ENCODE data around the gene TBC1D1.

Gene TBC1D1

DNA sequence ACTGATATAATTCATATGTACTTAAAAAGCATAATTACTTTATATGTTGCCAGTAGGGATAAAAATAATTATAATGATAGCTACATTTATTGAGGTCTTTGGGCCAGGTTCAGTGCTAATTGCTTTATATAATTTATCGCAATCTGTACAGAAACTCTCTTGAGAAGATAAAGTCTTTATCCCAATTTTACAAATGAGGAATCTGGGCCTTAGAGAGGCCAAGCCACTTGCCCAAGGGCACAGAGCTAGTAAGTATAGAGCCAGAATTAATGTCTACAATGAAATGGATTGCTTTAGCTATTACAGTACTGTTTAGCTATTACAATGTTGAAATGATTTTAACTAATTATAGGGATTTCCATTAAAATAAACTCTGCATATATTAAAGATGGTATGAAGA is 30.6 kb upstream of the TBC1D1 start:
- Histone ChIP-seq H3K36me3 (replicated peaks in 1 of 2; ENCODE audit: control insufficient read depth in 2 of 2, insufficient read depth in 2 of 2, low read length in 2 of 2) (peaks cover 5 to 26% of the 10 kb centered on the region in 2 donors), H3K14ac (ENCODE audit: low read length) (no peak overlapping the region), H3K23ac (ENCODE audit: low read depth, low read length, poor library complexity) (no peak overlapping the region), H3K18ac (ENCODE audit: low read length) (no peak overlapping the region), H4K8ac (ENCODE audit: low read depth, low read length) (no peak overlapping the region), H2BK5ac (ENCODE audit: low read length) (no peak overlapping the region), H2BK15ac (ENCODE audit: low read length) (no peak overlapping the region), H2AK5ac (ENCODE audit: low read depth, low read length) (no peak overlapping the region), H3K27me3 (ENCODE audit: control insufficient read depth in 3 of 3, insufficient read depth in 3 of 3, low read depth in 1 of 3, low read length in 3 of 3) (no peaks in the 10 kb centered on the region), H3K4me1 (ENCODE audit: control insufficient read depth in 2 of 2, insufficient read depth in 1 of 2, low read depth in 1 of 2, low read length in 2 of 2) (peaks cover 2 to 4% of the 10 kb centered on the region in 2 donors), H3K4ac (ENCODE audit: low read length) (no peak overlapping the region), H4K91ac (ENCODE audit: low read depth, low read length, poor library complexity) (no peak overlapping the region), H3K9me3 (replicated peaks in 1 of 2; ENCODE audit: control insufficient read depth in 2 of 2, insufficient read depth in 1 of 2, low read depth in 1 of 2, low read length in 2 of 2) (no peaks in the 10 kb centered on the region), H3K79me1 (ENCODE audit: low read depth, low read length) (no peaks in the 10 kb centered on the region), H3K4me3 (ENCODE audit: low read length in 2 of 2) (no peak overlapping the region), H2AFZ (ENCODE audit: low read length) (no peak overlapping the region), H2BK12ac (ENCODE audit: low read length) (no peak overlapping the region), H3K4me2 (ENCODE audit: insufficient read depth, low read length, poor library complexity, severe bottlenecking) (no peak overlapping the region), H2BK120ac (ENCODE audit: low read depth, low read length) (no peak overlapping the region), H3K27ac (replicated peaks; ENCODE audit: low read length) (no peak overlapping the region), H3K9ac (ENCODE audit: low read depth, low read length, poor library complexity) (no peak overlapping the region)
- no CpG with 5 or more reads among the region's 1 CpG for WGBS, 2 donors (ENCODE audit: extremely low coverage in 2 of 2, insufficient read length in 2 of 2, insufficient replicate concordance in 1 of 2)
- DNase-seq (ENCODE audit: low spot score), result no peak

GRCh38 chr4:37862961-37863360 is 27.9 kb upstream of the TBC1D1 start:
- DNase-seq (ENCODE audit: low spot score), result no peak
- Histone ChIP-seq H3K36me3 (replicated peaks in 1 of 2; ENCODE audit: control insufficient read depth in 2 of 2, insufficient read depth in 2 of 2, low read length in 2 of 2) (peaks cover 0 to 8% of the 10 kb centered on the region in 2 donors), H2BK15ac (ENCODE audit: low read length) (no peak overlapping the region), H3K27ac (replicated peaks; ENCODE audit: low read length) (peak overlapping the region; percentile 7), H2AK5ac (ENCODE audit: low read depth, low read length) (no peak overlapping the region), H3K4me1 (ENCODE audit: control insufficient read depth in 2 of 2, insufficient read depth in 1 of 2, low read depth in 1 of 2, low read length in 2 of 2) (peaks cover 2 to 4% of the 10 kb centered on the region in 2 donors), H2BK120ac (ENCODE audit: low read depth, low read length) (no peak overlapping the region), H3K14ac (ENCODE audit: low read length) (no peak overlapping the region), H3K18ac (ENCODE audit: low read length) (no peak overlapping the region), H4K8ac (ENCODE audit: low read depth, low read length) (no peak overlapping the region), H4K91ac (ENCODE audit: low read depth, low read length, poor library complexity) (no peak overlapping the region), H3K4me2 (ENCODE audit: insufficient read depth, low read length, poor library complexity, severe bottlenecking) (no peak overlapping the region), H3K79me1 (ENCODE audit: low read depth, low read length) (no peaks in the 10 kb centered on the region), H3K9me3 (replicated peaks in 1 of 2; ENCODE audit: control insufficient read depth in 2 of 2, insufficient read depth in 1 of 2, low read depth in 1 of 2, low read length in 2 of 2) (peaks cover 0 to 4% of the 10 kb centered on the region in 2 donors), H2BK5ac (ENCODE audit: low read length) (no peak overlapping the region), H3K27me3 (ENCODE audit: control insufficient read depth in 3 of 3, insufficient read depth in 3 of 3, low read depth in 1 of 3, low read length in 3 of 3) (no peaks in the 10 kb centered on the region), H3K23ac (ENCODE audit: low read depth, low read length, poor library complexity) (no peak overlapping the region), H3K4ac (ENCODE audit: low read length) (no peak overlapping the region), H3K9ac (ENCODE audit: low read depth, low read length, poor library complexity) (no peak overlapping the region), H2AFZ (ENCODE audit: low read length) (no peak overlapping the region), H2BK12ac (ENCODE audit: low read length) (no peak overlapping the region), H3K4me3 (ENCODE audit: low read length in 2 of 2) (no peak overlapping the region)
- WGBS, 2 donors (ENCODE audit: extremely low coverage in 2 of 2, insufficient read length in 2 of 2, insufficient replicate concordance in 1 of 2), result no CpG with 5 or more reads among the region's 4 CpGs

DNA sequence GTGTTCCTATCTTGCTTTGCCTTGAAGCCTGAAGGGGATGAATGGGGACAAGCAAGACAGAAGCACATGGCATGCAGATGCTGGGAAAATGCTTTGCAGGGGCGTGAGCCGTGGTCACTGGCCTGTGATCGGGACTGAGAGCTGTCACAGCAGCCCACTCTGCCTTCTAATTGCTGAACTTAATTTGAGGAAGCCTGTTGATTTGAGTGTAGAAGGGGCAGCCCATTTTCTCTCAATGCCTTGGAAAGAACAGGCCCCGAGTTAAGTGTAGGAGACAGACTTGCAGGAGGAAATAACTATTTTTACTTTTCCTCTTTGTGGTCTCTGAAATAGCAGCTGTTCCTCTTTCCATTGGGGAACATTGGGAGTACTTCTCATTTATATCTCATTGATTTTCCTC is 26.1 kb upstream of the TBC1D1 start:
- Histone ChIP-seq H3K4me2 (ENCODE audit: insufficient read depth, low read length, poor library complexity, severe bottlenecking) (no peak overlapping the region), H3K4ac (ENCODE audit: low read length) (no peak overlapping the region), H3K23ac (ENCODE audit: low read depth, low read length, poor library complexity) (peak overlapping the region; percentile 40), H3K9ac (ENCODE audit: low read depth, low read length, poor library complexity) (no peak overlapping the region), H2BK15ac (ENCODE audit: low read length) (no peak overlapping the region), H4K8ac (ENCODE audit: low read depth, low read length) (no peak overlapping the region), H3K18ac (ENCODE audit: low read length) (no peak overlapping the region), H3K27ac (replicated peaks; ENCODE audit: low read length) (no peak overlapping the region), H4K91ac (ENCODE audit: low read depth, low read length, poor library complexity) (no peak overlapping the region), H3K4me1 (ENCODE audit: control insufficient read depth in 2 of 2, insufficient read depth in 1 of 2, low read depth in 1 of 2, low read length in 2 of 2) (peaks cover 2 to 4% of the 10 kb centered on the region in 2 donors), H3K36me3 (replicated peaks in 1 of 2; ENCODE audit: control insufficient read depth in 2 of 2, insufficient read depth in 2 of 2, low read length in 2 of 2) (peaks cover 0 to 8% of the 10 kb centered on the region in 2 donors), H2BK12ac (ENCODE audit: low read length) (no peak overlapping the region), H2BK120ac (ENCODE audit: low read depth, low read length) (no peak overlapping the region), H3K14ac (ENCODE audit: low read length) (no peak overlapping the region), H2BK5ac (ENCODE audit: low read length) (no peak overlapping the region), H3K9me3 (replicated peaks in 1 of 2; ENCODE audit: control insufficient read depth in 2 of 2, insufficient read depth in 1 of 2, low read depth in 1 of 2, low read length in 2 of 2) (peaks cover 0 to 4% of the 10 kb centered on the region in 2 donors), H3K4me3 (ENCODE audit: low read length in 2 of 2) (no peak overlapping the region), H2AFZ (ENCODE audit: low read length) (no peak overlapping the region), H3K79me1 (ENCODE audit: low read depth, low read length) (no peaks in the 10 kb centered on the region), H3K27me3 (ENCODE audit: control insufficient read depth in 3 of 3, insufficient read depth in 3 of 3, low read depth in 1 of 3, low read length in 3 of 3) (no peaks in the 10 kb centered on the region), H2AK5ac (ENCODE audit: low read depth, low read length) (no peak overlapping the region)
- DNase-seq (ENCODE audit: low spot score), result no peak
- WGBS, 2 donors (ENCODE audit: extremely low coverage in 2 of 2, insufficient read length in 2 of 2, insufficient replicate concordance in 1 of 2), result no CpG with 5 or more reads among the region's 4 CpGs

DNA sequence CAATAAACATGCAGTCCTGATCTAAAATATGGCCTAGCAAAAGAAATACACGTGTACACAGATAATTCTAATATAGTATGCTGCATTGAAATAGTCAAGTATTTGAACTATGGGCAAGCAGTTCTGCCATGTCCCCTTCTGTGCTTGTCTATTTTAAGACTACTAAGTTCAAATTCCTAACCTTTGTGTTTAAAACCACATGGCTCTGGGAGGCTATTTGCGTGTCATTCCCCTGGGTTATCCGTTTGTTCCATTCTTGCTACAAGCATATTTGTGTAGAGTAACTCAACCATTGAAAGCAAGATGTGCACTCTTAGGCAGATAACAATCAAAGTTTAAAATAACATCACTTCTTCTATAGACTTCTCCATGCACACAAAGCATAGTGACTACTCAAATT is 25.4 kb upstream of the TBC1D1 start:
- H3K9ac ChIP-seq (ENCODE audit: low read depth, low read length, poor library complexity), result no peak overlapping the region
- H3K4me2 ChIP-seq (ENCODE audit: insufficient read depth, low read length, poor library complexity, severe bottlenecking), result no peak overlapping the region
- no peaks in the 10 kb centered on the region for H3K27me3 ChIP-seq (ENCODE audit: control insufficient read depth in 3 of 3, insufficient read depth in 3 of 3, low read depth in 1 of 3, low read length in 3 of 3)
- H4K91ac ChIP-seq (ENCODE audit: low read depth, low read length, poor library complexity), result no peak overlapping the region
- no peak overlapping the region for H2AFZ ChIP-seq (ENCODE audit: low read length)
- no peaks in the 10 kb centered on the region for H3K79me1 ChIP-seq (ENCODE audit: low read depth, low read length)
- H3K14ac ChIP-seq (ENCODE audit: low read length), result no peak overlapping the region
- H3K23ac ChIP-seq (ENCODE audit: low read depth, low read length, poor library complexity), result no peak overlapping the region
- H3K4me3 ChIP-seq (ENCODE audit: low read length in 2 of 2), result no peak overlapping the region
- no peak overlapping the region for H2BK15ac ChIP-seq (ENCODE audit: low read length)
- peaks cover 2 to 4% of the 10 kb centered on the region in 2 donors for H3K4me1 ChIP-seq (ENCODE audit: control insufficient read depth in 2 of 2, insufficient read depth in 1 of 2, low read depth in 1 of 2, low read length in 2 of 2)
- no peak for DNase-seq (ENCODE audit: low spot score)
- no peak overlapping the region for H3K27ac ChIP-seq (replicated peaks; ENCODE audit: low read length)
- no peak overlapping the region for H2BK5ac ChIP-seq (ENCODE audit: low read length)
- peaks cover 0 to 8% of the 10 kb centered on the region in 2 donors for H3K36me3 ChIP-seq (replicated peaks in 1 of 2; ENCODE audit: control insufficient read depth in 2 of 2, insufficient read depth in 2 of 2, low read length in 2 of 2)
- no peak overlapping the region for H2BK120ac ChIP-seq (ENCODE audit: low read depth, low read length)
- H3K9me3 ChIP-seq (replicated peaks in 1 of 2; ENCODE audit: control insufficient read depth in 2 of 2, insufficient read depth in 1 of 2, low read depth in 1 of 2, low read length in 2 of 2), result peaks cover 0 to 4% of the 10 kb centered on the region in 2 donors
- H3K4ac ChIP-seq (ENCODE audit: low read length), result no peak overlapping the region
- no peak overlapping the region for H2AK5ac ChIP-seq (ENCODE audit: low read depth, low read length)
- H3K18ac ChIP-seq (ENCODE audit: low read length), result no peak overlapping the region
- H2BK12ac ChIP-seq (ENCODE audit: low read length), result no peak overlapping the region
- WGBS, 2 donors (ENCODE audit: extremely low coverage in 2 of 2, insufficient read length in 2 of 2, insufficient replicate concordance in 1 of 2), result no CpG with 5 or more reads among the region's 3 CpGs
- no peak overlapping the region for H4K8ac ChIP-seq (ENCODE audit: low read depth, low read length)

Measured in neuronal stem cell (in vitro differentiated cells).